Fibroblast of pulmonary artery (primary cell): ENCODE measurements around the gene SIGLEC10.
"Not testable (repeated sequence)": the region's sequence is repeated elsewhere in the genome, so short reads cannot be mapped to it uniquely, and the experiment has no call there.

Experiments used
- DNase-seq: peaks from one replicate; pipeline ENCODE4 v3.0.0-alpha.2; 2010; ENCODE audit warnings: low read depth
- H3K4me3 ChIP-seq: replicated peaks from 2 replicates; pipeline ENCODE4 v1.5.1; 2011; ENCODE audit warnings: low read depth, mild to moderate bottlenecking, control low read depth, low read length, moderate library complexity
- TF ChIP-seq, protein P1 (sequence below): IDR thresholded peaks from 2 replicates; pipeline ENCODE4 v1.5.1; 2011; ENCODE audit warnings: mild to moderate bottlenecking, control low read depth, low read length, inconsistent platforms; ENCODE audit errors: missing control alignments

The SIGLEC10 gene, protein sequence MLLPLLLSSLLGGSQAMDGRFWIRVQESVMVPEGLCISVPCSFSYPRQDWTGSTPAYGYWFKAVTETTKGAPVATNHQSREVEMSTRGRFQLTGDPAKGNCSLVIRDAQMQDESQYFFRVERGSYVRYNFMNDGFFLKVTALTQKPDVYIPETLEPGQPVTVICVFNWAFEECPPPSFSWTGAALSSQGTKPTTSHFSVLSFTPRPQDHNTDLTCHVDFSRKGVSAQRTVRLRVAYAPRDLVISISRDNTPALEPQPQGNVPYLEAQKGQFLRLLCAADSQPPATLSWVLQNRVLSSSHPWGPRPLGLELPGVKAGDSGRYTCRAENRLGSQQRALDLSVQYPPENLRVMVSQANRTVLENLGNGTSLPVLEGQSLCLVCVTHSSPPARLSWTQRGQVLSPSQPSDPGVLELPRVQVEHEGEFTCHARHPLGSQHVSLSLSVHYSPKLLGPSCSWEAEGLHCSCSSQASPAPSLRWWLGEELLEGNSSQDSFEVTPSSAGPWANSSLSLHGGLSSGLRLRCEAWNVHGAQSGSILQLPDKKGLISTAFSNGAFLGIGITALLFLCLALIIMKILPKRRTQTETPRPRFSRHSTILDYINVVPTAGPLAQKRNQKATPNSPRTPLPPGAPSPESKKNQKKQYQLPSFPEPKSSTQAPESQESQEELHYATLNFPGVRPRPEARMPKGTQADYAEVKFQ

DNA sequence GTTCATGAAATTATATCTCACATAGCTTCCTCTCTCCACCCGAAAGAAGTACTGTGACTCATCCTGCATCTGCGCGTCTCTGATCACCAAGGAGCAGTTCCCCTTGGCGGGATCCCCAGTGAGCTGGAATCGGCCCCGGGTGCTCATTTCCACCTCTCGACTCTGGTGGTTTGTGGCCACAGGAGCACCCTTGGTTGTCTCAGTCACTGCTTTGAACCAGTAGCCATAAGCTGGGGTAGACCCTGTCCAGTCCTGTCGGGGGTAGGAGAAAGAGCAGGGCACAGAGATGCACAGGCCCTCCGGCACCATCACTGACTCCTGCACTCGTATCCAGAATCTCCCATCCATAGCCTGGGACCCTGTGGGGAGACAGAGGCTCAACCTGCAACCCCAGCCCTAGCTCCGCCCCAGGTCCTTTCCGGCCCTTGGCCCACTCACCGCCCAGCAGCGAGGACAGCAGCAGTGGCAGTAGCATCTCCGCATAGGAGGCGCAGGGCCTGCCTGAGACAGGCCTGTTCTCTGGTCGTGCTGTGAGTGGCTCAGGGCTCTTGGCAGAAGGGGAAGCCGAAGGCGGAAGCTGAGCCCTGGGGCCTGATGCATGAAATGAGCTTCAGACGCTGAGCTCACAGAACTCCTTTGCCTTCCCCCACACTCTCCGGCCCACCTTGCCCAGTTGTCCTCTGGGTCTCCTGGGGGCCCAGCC, at the start of gene SIGLEC10:
TSS of gene SIGLEC10 (minus strand) at position 536 of the 703 bp plus-strand sequence. CDS start at position 475, 61 bp downstream.
- no peak for DNase-seq
- H3K4me3 ChIP-seq = no peak within 1 kb of the TSS
- TF ChIP-seq, protein P1, sequence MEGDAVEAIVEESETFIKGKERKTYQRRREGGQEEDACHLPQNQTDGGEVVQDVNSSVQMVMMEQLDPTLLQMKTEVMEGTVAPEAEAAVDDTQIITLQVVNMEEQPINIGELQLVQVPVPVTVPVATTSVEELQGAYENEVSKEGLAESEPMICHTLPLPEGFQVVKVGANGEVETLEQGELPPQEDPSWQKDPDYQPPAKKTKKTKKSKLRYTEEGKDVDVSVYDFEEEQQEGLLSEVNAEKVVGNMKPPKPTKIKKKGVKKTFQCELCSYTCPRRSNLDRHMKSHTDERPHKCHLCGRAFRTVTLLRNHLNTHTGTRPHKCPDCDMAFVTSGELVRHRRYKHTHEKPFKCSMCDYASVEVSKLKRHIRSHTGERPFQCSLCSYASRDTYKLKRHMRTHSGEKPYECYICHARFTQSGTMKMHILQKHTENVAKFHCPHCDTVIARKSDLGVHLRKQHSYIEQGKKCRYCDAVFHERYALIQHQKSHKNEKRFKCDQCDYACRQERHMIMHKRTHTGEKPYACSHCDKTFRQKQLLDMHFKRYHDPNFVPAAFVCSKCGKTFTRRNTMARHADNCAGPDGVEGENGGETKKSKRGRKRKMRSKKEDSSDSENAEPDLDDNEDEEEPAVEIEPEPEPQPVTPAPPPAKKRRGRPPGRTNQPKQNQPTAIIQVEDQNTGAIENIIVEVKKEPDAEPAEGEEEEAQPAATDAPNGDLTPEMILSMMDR = no peak

DNA sequence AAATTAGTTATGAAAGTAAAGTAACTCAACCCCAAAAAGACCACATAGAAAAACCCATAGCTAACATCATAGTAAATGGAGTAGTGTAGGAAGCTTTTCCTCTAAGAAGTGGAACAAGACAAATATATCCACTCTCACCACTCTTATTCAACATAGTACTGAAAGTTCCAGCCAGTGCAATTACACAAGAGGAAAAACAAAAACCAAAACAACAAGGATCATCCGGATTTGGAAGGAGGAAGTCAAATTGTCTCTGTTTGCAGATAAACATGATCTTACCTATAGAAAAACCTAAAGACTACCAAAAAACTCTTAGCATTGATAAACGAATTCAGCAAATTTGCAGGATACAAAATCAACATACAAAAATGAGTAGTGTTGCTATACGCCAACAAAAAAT, 49.3 kb upstream of the SIGLEC10 start:
- H3K4me3 ChIP-seq = no peak overlapping the region
- no peak for DNase-seq
- TF ChIP-seq, protein P1 = no peak

DNA sequence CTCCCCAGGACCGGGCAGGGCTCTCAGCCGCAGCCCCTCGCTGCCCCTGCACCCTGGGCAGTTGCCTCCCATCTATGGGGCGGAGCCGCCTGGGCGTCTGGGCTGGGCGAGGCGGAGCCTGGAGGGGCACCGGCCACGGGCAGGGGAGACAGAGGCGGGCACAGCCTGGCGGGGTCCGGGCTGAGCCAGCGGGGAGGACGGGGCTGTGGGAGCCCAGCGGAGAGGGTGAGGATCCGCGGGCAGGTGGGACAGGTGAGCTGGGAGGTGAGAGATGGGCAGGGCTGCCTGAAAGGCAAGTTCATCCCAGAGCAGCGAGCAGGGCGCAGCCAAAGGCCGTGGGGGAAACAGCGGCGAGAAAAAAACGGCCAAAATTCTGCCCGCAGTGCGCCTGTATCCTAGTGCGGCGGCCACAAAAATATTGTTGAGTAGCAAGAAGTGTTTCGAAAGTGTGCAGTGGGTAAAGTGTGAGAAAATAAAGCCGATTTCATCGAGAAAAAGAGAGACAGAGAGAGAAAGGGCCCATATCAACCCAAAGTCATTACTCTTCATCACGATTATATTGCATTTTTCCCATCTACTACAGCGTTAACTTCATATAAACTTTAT, 46.6 kb upstream of the SIGLEC10 start:
- not testable (repeated sequence) for DNase-seq, H3K4me3 ChIP-seq

DNA sequence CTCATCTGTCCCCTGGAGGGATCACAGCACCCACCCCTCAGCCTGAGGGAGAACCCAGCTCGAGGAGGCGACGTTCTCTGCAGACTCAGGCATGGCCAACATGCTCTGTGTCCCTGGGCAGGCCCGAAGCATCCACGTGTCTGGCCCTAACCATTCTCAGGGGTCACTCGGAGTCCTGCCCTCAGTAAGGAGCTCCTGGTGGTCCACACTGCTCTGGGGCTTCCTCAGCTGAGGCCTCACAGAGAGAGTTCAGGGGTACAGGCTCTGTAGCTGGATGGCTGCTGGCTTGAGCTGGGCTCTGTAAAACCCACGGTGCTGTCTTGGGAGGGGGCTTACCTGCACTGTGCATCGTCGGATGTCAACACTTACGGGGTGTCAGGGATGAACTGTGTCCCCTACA, 45.2 kb upstream of the SIGLEC10 start:
- H3K4me3 ChIP-seq = no peak overlapping the region
- DNase-seq = no peak
- TF ChIP-seq, protein P1 = no peak

DNA sequence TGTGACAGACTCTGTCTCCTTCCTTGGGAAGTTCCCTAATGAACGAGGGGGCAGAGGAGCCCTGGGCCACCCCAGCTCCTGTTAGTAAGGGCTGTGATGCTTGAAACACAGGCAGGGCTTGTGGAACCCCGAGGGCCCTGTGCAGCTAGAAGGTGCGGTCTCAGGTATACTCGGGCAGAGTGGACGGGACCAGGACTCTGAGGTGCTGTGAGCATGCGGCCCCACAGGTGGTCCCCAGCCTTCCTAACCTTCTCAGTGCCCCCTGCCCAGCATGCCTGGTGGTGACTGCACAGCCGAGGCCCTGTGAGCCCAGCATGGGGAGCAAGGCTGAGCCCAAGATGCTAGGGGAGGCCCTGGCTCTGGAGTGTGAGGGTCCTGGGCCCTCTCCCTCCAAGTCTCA, 44.8 kb upstream of the SIGLEC10 start:
- TF ChIP-seq, protein P1 = no peak
- H3K4me3 ChIP-seq = no peak overlapping the region
- DNase-seq = no peak

DNA sequence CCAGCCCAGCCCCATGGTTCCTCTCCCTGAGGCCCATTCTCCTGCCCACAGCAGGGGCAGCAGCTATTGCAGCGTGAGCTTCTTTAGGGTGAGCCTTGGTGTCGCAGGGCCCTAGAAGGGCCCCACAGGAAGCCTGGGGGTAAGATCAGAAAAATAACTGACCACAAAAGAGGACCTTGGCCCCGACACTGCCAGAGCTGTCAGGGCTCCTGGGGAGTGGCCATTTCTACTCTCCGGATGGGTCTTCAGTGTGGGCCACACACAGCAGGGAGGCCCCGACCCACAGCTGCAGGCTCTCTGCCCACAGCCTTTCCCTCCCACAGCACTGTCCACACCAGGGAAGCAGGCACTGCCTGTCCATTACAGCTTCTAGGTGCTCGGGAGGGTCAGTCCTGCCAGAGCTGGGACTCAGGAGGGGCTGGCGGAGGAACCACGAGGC, 44.3 kb upstream of the SIGLEC10 start:
- no peak for DNase-seq
- no peak overlapping the region for H3K4me3 ChIP-seq
- TF ChIP-seq, protein P1 = no peak
